UCSD-AML1 (cell line): ENCODE results near the gene YWHAQ.
"Not testable (repeated sequence)": the region's sequence is repeated elsewhere in the genome, so short reads cannot be mapped to it uniquely, and the experiment has no call there.

Experiments used
- DNase-seq: peaks from one replicate; lab custom pipeline; 2025; ENCODE audit not compliant: unreplicated experiment; lab: John Stamatoyannopoulos, UW

YWHAQ gene

DNA sequence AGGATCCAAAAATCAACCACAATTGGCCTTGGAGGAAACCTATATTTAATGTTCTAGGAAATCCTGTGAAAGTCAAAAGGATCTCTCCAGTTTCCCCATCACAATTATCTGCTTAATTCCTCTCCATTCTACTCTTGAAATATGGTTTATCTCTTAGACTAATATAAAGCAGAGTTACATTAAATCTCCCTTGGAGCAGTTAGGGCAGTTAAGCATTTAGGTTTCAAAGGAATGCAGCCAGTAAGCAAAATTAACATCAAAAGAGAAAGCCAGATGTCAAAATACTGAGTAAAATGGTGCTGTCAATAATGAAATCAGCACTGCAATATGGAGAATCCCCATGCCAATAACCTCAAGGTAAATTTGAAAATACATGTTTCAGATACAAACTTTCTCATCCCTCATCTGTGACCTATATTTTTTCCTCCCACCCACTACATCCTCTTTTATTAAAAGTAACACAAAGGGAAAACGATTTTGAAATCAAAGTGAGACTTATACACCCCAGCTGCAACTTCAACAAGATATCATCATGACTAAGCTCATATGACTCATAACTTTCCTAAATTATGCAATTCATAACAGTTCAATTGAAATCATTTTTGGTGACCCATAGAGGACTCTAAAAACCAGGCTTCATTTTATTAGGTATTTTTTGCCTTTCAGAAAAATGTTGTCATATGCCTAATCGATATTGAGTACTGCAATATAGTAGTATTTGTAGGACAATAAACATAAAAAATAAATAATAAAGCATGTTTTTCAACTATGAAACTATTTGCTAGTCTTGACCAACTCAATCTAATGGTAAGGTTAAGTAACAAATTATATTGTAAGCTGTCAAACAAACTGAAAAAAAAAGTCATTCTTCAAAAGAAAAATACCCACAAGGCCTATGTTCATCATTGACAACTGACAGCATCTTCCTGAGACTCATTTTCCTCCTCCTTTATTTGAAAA lies 78.3 kb downstream of the YWHAQ start:
- DNase-seq, result no peak

DNA sequence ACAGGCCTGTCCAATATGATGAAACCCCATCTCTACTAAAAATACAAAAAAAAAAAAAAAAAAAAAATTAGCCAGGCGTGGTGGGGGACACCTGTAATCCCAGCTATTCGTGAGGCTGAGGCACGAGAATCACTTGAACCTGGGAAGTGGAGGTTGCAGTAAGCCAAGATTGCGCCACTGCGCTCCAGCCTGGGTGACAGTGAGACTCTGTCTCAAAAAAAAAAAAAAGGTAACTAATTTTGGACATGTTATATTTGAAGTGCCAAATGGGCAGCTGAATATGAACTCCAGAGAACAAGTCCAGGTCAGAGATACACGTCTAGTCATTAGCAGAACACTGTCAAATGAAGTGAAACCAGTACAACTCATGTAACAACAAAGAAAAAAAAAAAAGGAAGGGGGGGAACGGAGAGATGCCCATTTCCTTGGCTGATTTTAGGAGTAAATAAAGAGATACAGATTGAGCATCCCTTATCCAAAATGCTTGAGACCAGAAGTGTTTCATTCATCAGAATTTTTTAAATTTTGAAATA lies 79.9 kb downstream of the YWHAQ start:
- not testable (repeated sequence) for DNase-seq

DNA sequence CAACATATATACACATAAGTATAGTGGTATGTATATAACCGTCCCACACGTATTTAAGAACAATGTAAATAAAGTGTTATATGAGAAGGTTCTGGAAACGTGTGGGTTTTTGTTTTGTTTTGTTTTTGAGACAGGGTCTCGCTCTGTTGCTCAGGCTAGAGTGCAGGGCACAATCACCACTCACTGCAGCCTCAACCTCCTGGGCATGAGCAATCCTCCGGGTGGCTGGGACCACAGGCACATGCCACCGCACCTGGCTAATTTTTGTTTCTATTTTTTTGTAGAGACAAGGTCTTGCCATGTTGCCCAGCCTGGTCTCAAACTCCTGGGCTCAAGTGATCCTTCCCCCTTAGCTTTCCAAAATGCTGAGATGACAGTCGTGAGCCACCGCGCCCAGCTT lies 81.4 kb downstream of the YWHAQ start:
- DNase-seq, result no peak

DNA sequence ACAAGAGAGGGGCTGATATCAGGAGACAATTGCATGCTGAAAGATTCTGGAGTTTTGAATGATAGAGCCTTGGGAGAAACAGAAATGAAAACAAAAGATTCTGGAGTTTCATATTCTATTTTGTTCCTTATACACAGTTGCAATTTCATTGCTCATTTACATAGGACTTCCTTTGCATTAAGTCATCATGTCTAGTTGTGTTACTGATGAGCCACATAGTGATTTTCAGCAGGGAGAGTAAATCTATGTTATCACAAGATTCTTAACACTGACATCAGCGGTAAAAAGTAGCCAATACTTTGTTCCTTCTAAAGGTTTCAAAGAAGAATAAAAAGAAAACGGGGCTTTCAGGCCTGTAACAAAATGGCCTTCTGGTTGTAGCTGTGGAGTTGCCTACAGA lies 82.3 kb downstream of the YWHAQ start:
- no peak for DNase-seq

DNA sequence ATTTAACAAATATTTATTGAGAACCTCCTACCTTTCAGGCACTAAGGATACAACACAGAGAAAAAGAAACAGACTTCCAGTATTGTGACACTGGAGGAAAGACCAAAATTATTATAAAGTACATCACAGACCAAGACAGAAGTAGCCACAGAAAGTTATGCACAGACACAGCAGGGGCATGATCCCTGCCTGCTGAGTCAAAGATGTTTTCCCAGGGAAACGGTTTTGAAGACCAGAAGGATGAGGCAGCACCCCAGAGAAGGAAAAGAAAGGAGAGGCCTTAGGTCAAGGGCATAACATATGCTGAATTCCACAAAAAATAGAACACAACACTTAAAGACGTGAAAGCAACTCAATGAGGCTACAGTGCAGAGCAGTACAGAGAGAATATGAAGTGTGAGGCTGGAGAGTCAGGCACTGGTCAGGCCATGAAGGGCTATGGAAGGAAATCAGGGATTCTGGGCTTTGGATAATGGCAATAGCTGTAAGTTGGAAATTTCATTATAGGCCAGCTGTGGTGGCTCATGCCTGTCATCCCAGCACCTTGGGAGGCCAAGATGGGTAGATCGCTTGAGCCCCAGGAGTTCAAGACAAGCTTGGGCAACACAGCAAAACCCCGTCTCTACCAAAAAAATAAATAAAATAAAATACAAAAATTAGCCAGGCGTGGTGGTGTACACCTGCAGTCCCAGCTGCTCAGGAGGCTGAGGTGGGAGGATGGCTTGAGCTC lies 83.4 kb downstream of the YWHAQ start:
- no peak for DNase-seq

DNA sequence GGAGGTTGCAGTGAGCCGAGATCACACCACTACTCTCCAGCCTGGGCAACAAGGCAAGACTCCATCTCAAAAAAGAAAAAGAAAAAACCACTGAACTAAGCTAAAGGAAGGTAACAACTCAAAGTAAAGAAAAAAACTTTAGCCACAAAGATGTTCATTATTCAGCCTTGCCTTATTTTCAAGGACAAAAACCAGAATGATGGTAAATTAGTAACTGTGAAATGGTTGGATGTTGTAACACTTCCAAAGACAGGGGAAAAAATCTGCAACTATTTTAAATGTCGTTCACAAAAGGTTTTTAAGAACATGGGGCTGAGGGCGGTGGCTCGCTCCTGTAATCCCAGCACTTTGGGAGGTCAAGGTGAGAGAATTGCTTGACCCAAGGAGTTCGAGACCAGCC lies 85.3 kb downstream of the YWHAQ start:
- DNase-seq, result no peak

DNA sequence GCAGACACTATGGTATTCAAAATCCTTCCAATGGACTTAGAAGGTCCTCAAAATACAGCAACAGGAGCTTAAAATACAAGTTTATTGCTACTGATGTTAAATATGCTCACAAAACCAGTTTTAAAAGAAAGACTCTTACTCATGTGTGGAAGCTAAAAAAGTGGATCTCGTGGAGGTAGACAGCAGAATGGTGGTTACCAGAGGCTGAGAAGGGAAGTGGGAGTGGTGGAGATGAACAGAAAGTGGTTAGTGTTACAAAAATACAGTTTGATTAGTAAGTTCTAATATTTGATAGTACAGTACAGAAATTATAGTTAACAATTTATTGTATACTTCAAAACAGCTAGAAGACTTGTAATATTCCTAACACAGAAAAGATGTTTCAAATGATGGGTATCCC lies 87.2 kb downstream of the YWHAQ start:
- no peak for DNase-seq

DNA sequence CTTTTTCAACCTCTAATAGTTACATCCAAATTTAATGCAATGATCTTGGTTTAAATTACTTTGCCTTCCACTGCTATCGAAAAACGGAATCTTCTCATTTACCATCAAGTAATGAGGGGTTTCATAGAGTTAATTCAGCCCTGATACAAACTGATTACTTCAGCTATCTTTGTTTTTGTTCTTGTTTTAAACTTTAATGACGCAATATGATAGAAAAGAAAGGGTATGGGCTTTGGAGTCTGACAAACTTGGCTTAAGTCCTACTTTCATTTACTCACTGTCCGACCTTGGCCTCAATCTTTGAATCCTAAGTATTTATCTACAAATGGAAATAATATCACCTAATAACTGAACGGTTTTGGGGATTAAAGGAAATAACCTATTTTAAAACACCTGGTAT lies 91.3 kb downstream of the YWHAQ start:
- DNase-seq, result no peak

DNA sequence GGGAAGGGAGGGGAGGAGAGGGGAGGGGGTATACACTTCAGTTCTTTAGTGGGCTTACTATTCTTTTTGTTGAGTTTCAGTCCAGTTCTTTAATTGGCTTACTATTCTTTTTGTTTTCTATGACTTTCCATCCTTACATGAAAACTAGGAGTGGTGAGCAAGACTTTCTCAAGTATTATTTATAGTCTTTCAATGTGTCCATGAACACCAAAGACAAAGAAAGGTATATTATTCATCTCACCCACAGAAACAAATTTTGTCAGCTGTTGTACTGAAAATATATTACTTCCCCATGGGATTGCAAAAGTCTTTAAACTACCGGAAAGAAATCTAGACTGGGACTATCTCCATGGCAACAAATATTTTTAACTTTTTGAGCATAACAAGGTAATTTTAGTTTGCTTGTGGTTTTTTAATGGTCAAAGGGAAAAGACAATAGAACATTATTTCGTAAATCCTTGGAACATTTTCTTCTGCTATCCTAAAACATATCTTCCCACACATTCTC lies 92.7 kb downstream of the YWHAQ start:
- no peak for DNase-seq

DNA sequence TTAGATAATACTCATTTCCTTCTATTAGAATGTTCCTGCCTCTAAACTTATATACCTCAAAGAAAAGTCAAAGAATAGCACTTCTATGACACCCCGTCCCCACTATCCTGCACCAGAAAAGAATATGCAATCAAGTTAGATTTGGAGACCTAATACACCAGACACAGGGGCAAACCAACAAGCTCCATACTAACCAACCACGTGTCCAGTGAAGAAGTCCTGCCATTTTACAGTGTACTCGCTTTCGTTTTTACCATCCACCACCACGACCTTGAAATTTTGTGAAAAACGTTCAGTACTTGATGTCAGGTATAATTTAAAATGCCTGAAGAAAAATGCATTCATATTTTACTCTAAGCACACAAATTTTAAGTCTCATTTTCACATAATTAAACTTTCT lies 94.3 kb downstream of the YWHAQ start:
- DNase-seq, result no peak

DNA sequence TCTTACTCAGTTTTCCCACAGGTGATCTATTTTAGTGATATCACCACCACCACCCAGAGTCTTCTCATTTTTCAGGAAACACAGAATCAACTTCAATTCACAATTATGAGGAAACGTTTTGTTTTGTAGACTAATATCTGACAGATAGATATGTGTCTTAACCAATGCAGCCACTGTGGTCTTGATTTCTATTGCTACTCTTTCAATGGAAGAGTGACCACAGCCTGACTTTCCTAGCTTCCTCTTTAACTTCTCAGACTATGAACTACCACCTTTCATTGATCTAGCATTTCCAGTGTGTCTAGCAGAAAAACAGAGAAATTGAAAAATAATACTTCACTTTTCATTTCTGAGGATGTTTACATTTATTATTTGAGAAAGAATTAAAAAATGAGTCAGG lies 95.6 kb downstream of the YWHAQ start:
- DNase-seq, result no peak
